Neural crest cell (in vitro differentiated cells): Measurements from ENCODE around the gene GALNT13. TPM values are rescaled to one million over a fixed set of nuclear protein-coding genes. Genes with fewer than 3 reads are reported as not detected.

ENCODE experiments used
- DNase-seq: peaks from one replicate; pipeline ENCODE4 v3.0.0; 2021; ENCODE audit warnings: low read depth, mixed read lengths, low spot score
- H3K27ac Mint-ChIP-seq: one replicate; pipeline ENCODE4 v1.8.0; 2021; ENCODE audit warnings: mild to moderate bottlenecking, mixed read lengths; ENCODE audit not compliant: unreplicated experiment
- H3K27me3 Mint-ChIP-seq: 2 replicates; pipeline ENCODE4 v1.8.0; 2021; ENCODE audit warnings: low read depth, mild to moderate bottlenecking, mixed read lengths
- H3K36me3 Mint-ChIP-seq: 2 replicates; pipeline ENCODE4 v1.8.0; 2021; ENCODE audit warnings: low read depth, mild to moderate bottlenecking, mixed read lengths
- H3K4me1 Mint-ChIP-seq: 2 replicates; pipeline ENCODE4 v1.8.0; 2021; ENCODE audit warnings: mixed read lengths
- H3K4me3 Mint-ChIP-seq: one replicate; pipeline ENCODE4 v1.8.0; 2021; ENCODE audit warnings: mild to moderate bottlenecking, mixed read lengths
- H3K9me3 Mint-ChIP-seq: 2 replicates; pipeline ENCODE4 v1.8.0; 2021; ENCODE audit warnings: mixed read lengths
- CTCF ChIP-seq: fragments of 200-600 bp; sonication (generic); conservative IDR thresholded peaks from 2 replicates; pipeline ENCODE4 v1.5.0; 2021; ENCODE audit warnings: antibody characterized with exemption, mild to moderate bottlenecking
- total RNA-seq: library from RNA; stranded (reverse); gene quantifications from 2 replicates; pipeline ENCODE4 v1.2.1, GENCODE V29; 2021

GALNT13 gene
- total RNA-seq, 1 donor from 2014 or later: 7.4 TPM

- Mint-ChIP-seq H3K36me3 (no peaks in the 10 kb centered on the region), H3K9me3 (peaks cover 2% of the 10 kb centered on the region), H3K4me1 (no peaks in the 10 kb centered on the region), H3K4me3 (no peak overlapping the region), H3K27me3 (no peaks in the 10 kb centered on the region), H3K27ac (no peak overlapping the region)
- TF ChIP-seq CTCF: no peak
- DNase-seq: no peak
These were observed 617.6 kb downstream of the GALNT13 start for GRCh38 chr2:154489266-154489858.

GRCh38 chr2:154490530-154490929 is 618.8 kb downstream of the GALNT13 start:
- no peaks in the 10 kb centered on the region for H3K36me3 Mint-ChIP-seq
- no peaks in the 10 kb centered on the region for H3K27me3 Mint-ChIP-seq
- no peak for TF ChIP-seq CTCF
- H3K9me3 Mint-ChIP-seq: peaks cover 2% of the 10 kb centered on the region
- H3K4me3 Mint-ChIP-seq: no peak overlapping the region
- no peak overlapping the region for H3K27ac Mint-ChIP-seq
- no peak for DNase-seq
- H3K4me1 Mint-ChIP-seq: no peaks in the 10 kb centered on the region

- peaks cover 2% of the 10 kb centered on the region for H3K9me3 Mint-ChIP-seq
- no peak for DNase-seq
- no peak for TF ChIP-seq CTCF
- no peaks in the 10 kb centered on the region for H3K27me3 Mint-ChIP-seq
- no peak overlapping the region for H3K4me3 Mint-ChIP-seq
- no peak overlapping the region for H3K27ac Mint-ChIP-seq
- no peaks in the 10 kb centered on the region for H3K36me3 Mint-ChIP-seq
- H3K4me1 Mint-ChIP-seq: no peaks in the 10 kb centered on the region
These were observed 623.7 kb downstream of the GALNT13 start for GRCh38 chr2:154495455-154495868.

GRCh38 chr2:154497019-154497418 is 625.3 kb downstream of the GALNT13 start:
- Mint-ChIP-seq H3K36me3 (no peaks in the 10 kb centered on the region), H3K27me3 (no peaks in the 10 kb centered on the region), H3K27ac (no peak overlapping the region), H3K4me3 (no peak overlapping the region), H3K9me3 (peaks cover 2% of the 10 kb centered on the region), H3K4me1 (no peaks in the 10 kb centered on the region)
- no peak for DNase-seq
- TF ChIP-seq CTCF: no peak
